Measurements from ENCODE around the gene TSPAN16.

- no peak for TF ChIP-seq CTCF (IDR thresholded peaks at IDR 0.05; ENCODE audit: borderline replicate concordance, extremely low read depth, low read length, poor library complexity, severe bottlenecking)
- no peak for TF ChIP-seq EZH2 (IDR thresholded peaks at IDR 0.05; ENCODE audit: borderline replicate concordance, low read depth, low read length, severe bottlenecking)
These were observed 60.1 kb downstream of the TSPAN16 start for GRCh38 chr19:11356074-11356397.

Measured in DND-41 (cell line).